Fibroblast of skin of left quadriceps (primary cell): Measurements from ENCODE around the gene RASSF10.
A peak's percentile ranks its signal among the peaks of the same experiment; 100 is the strongest.

Experiments used
- DNase-seq, 2 experiments: peaks; one replicate each; pipeline ENCODE4 v3.0.0-alpha.2; 2013; ENCODE audit warnings: low read depth in 2 of 2

The RASSF10 gene

DNA sequence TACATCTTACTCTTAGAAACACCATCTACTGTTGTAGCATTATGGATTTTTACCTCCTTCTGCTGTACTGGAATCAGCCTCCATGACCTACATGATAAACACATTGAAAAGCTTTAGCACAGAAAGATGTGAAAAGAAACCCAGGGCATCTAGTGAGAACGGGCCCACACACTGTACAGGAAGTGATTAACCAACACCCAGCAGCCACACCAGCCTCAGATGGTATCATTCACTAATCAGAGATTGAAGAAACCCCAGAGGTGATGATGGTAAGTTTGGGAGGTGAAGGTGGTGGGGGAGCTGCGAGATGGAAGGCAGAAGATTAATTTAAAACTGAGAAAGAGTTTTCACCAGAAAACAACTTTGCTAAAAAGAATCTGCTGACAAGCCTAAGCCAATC is 46.1 kb downstream of the RASSF10 start:
- DNase-seq = no peak

DNA sequence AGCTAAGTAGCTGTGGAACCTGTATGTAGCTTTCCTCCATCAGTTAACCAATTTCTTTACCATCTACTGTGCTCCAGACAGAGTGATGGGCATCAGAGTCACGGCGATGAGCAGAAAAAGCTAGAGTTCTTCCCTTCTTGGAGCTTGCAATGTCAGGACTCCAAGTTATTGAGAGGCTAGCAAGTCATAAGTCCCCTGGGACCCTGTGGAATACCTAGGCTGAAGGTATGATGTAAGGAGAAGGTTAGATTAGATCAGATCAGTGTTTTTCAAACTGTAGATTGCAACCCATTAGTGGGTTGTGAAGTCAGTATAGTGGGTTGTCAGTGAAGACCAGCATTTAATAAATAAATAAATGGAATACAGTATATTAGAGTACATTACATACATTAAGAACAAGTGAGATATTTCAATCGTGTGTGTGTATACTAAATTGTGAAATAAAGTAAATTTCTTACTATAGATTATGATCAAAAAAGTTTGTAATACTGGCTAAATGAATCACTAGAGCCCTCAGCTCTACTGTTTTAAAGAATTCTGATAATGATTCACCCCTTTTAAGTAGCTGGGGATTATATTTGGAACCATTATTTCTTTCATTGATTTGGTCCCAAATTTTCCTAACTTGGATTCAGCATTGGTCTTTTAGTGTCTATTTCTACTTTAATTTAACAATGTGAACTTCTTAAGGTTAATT is 52.3 kb downstream of the RASSF10 start:
- DNase-seq = peak; percentile 14 to 20
